NCI-H128 (cell line): ENCODE data around the gene GCSH.

Experiments
- DNase-seq: peaks from one replicate; lab custom pipeline; 2025; ENCODE audit not compliant: unreplicated experiment; lab: John Stamatoyannopoulos, UW

Gene GCSH

DNA sequence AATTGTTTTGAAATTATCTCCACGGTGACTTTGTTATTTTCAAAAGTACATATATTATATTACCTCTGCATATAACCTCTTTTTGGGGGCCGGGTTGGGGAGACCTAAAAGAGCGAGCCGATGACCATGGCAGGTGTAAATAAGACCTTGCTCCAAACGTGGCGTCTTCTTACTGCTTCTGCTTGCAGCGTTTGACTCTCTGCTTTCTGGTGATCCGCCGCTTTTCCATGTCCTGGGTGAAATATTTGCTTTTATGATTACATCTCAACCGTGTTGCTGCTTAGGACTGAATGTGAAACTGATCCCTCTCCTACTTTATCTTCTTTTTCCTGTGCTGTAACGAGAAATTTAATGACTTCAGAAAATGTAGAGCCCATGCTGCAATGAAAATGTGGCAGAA is 42.4 kb downstream of the GCSH start:
- no peak for DNase-seq

DNA sequence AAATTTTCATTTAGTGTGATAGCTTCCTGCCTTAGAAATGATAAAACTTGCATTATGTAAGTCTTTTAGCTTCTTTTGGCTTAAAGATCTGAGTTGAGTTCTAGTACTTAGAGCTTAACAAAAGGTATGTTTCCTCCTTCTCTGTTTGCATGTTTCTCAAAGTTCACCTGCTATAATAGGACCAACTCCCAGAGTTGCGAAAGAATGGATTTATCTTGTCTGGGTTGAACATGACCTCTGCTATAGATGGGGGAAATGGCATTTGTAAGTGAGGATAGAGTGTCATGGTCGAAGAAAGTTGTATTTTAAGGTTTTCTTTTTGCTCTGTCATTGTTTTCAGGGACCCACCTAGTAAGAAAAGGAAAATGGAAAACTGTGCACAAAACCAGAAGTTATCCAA is 53.4 kb downstream of the GCSH start:
- DNase-seq = no peak

DNA sequence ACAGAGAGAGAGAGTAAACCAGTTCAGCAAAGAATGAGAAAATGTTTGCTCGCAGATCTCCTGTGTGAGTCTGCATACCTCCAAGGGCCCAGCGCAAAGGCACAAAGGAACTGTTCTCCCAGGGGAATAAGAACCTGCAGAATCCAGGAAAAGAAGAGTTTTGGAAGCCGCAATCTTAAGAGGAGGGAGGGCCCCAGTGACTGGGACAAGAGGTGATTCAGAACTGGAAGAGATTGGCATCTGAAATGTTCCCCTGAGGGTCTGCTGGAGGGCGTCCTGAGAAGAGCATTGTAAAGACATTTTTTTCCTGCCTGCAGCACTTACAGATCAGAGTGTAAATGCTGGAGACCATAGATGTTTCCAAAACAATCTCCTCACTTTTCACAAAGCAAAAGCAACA is 54.5 kb downstream of the GCSH start:
- no peak for DNase-seq

DNA sequence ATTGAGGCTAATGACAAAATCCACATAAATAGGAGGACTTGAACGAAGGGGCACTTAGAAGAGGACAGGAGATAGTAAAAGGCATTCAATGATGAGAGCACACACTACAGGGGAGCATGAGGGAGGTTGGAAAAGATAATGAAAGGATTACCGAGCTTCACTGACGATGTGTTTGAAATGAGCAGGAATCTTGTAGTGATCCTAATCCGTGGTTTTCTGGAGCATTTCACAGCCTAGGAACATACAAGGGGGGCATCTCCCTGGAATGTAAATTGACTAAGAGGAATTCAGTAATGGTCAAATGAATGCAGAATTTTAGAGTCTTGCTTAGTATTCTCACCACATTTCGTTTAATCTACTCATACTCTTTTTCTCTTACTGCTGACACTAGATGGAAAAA is 55.4 kb downstream of the GCSH start:
- DNase-seq = no peak

DNA sequence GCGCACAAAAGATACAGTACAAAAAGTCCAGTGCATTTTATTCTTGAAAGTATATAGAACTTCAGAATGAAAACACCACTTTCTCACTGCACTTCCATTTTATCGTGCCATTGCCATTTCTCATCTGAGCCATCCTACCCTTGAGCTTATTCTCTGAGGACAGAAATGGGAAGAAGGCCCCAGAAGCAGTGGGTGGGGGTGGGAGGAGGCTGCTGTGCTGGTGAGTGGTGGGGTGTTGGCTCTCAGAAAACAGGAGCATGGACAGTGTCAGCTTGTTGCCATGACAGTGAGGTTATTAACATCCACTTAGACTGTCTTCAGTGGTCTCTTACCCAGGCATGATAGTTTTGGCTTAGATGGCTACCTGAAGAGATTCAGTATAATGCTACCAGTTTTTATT is 56.1 kb downstream of the GCSH start:
- DNase-seq = no peak

DNA sequence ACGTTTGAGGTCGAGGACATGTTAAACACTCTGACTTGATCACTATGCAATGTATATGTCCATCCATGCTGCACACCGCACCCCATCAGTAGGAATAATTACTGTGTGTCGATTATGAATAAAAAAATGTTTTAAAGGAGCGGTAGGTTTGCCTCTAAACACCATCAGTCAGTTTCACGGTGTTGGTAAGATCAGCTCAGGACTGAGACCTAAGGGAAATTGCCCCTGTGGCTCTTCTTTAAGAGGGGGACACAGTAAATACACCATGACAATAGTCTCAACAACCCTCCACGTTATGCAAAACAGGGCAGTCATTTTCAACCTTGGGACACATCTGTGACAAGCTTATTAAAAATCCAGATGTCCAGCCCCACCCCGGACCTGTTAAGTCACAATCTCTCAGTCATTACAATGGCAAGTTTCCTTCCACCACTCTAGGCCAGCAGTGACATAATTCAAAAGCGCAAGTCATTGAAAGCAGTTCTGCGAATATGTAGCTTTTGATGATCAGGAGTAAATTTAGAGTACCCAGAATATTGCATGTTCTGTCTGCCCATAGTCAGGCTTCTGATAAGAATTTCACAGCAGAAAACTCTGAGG is 59.3 kb downstream of the GCSH start:
- DNase-seq = no peak

DNA sequence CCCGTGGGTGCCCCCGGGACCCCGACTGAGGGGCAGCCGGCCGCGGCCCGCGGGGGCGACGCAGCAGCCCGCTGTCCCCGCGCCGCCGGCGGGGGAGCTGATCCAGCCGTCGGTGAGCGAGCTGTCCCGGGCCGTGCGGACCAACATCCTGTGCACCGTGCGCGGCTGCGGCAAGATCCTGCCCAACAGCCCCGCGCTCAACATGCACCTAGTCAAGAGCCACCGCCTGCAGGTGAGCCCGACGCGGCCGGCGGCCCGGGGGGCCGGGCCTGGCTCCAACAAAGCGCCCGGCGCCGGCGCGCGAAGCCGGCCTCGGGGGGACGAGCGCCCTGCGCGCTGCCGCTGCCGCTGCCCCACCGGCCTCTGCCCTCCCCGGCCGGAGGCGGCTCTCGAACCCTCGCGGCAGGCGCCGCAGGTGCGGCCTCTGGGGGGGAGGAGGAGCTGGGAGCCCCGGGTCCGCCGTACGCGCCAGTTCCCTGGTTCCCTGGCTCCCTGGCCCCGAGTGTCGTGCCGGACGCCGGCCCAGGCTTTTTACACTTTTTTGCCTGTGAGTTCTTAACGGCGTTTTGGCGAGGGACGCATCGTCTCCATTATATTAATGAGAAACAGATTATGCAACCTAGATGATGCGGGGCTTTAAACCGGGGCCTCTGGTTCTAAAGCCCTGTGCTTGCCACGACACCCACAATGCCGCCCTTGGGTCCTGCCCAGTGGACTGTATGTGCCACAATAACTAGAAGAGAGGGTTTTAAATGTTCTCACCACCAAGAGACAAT is 60.0 kb downstream of the GCSH start:
- no peak for DNase-seq

DNA sequence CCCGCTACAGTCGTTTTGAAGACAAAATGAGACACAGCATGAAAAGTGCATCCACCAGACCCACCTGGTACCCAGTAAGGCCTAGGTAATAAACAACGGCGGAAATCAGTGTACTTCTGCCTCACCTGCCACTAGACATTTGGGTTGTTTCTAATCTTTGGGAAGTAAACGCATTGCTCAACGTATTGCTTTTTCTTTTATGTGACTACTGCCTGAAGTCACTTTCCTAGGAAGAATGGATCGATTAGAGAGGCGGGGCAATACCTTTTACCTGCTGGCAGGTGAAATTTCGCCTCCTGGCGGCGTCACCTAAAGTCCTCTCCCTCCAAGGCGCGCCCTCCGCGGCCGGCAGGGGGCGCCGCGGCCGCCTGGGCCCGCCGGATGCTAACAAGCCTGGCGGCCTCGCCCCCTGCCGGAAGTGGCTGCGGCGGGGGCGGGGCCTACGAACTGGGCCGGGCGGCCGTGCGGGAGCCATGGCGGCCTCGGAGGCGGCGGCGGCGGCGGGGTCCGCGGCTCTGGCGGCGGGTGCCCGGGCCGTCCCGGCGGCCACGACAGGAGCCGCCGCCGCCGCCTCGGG is 60.7 kb downstream of the GCSH start, which contains the start of gene ATMIN:
ATMIN (plus strand) TSS at position 445 of the 577 bp plus-strand sequence; CDS start at position 474, 29 bp downstream.
- DNase-seq = peak; percentile 55
